Measurements from ENCODE around the gene CYP2J2. TPM values are rescaled to one million over a fixed set of nuclear protein-coding genes. Genes with fewer than 3 reads are reported as not detected.
A peak's percentile ranks its signal among the peaks of the same experiment; 100 is the strongest.

The CYP2J2 gene
- total and polyA plus RNA-seq, 8 donors: 1.9 to 3.5 (median 2.3) TPM

DNA sequence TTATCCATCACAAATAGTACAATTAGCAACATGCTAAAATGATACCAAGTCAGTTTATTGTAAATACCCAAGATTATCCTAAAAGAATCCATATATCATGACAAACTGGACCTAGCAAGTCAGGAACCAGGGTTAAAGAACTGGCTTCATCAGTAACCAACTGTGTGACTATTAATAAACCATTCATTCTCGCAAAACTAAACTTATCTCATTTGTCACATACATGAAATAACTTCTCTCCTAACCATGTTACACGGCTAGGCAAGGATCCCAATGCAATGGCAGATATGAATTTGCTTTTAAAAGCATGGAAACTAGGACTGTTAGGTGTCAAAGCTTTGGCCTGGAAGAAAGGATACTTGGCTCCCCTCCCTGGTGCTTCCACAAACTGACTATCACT is 29.4 kb downstream of the CYP2J2 start:
- intact Hi-C loops (cut with DNase I): no loop called here

DNA sequence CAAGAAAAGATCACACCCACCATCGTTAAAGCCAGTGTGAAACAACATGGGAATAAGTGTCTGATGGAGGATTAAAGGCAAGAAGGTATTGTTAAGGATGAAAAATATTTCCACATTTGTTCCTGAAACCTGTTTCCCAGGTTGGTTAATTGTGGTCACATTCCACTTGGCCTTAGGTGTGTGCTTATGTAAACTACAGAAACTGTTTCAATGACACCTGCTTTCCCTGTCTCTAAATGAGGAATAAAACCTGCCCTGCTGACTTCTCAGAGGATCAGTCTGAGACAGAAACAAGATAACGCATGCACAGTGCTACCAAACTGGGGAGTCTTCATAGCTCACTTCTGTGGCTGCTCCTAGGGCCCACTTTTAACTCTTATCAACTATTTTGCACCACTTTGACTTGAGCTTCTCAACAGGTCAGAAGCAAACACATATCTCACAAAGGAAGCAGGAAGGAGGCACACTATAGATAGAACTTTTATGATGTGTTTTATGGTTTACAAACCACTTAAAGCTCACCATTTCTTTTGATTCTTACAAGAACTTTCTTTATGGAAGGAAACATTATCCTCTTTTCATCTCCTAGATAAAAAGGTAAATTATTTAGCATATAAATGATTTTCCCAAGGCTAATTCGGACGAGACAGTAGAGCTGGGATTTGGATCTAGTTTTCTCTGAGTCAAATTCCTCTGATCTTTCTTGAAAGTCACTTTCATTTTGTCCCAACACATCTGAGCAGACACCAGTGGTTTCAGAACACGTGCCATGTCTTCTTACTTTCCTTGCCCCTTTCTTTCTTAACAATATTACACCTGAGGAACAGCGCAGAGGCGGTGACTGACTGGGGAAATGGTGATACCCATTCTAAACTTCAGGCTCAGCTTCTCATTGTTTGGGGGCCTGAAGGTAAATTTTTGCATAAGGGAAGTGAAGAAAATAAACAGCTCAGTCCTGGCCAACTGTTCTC is 33.4 kb downstream of the CYP2J2 start:
- peaks cover 0 to 11% of the 10 kb centered on the region in 2 donors for H3K9me3 ChIP-seq
- no peaks in the 10 kb centered on the region for H3K27me3 ChIP-seq
- peak overlapping the region; percentile 43 to 79 for H3K27ac ChIP-seq
- H3K36me3 ChIP-seq: no peaks in the 10 kb centered on the region
- peak in 1 of 4 donors; percentile 68 for DNase-seq
- no peaks in the 10 kb centered on the region for H3K4me1 ChIP-seq
- TF ChIP-seq, protein P1, sequence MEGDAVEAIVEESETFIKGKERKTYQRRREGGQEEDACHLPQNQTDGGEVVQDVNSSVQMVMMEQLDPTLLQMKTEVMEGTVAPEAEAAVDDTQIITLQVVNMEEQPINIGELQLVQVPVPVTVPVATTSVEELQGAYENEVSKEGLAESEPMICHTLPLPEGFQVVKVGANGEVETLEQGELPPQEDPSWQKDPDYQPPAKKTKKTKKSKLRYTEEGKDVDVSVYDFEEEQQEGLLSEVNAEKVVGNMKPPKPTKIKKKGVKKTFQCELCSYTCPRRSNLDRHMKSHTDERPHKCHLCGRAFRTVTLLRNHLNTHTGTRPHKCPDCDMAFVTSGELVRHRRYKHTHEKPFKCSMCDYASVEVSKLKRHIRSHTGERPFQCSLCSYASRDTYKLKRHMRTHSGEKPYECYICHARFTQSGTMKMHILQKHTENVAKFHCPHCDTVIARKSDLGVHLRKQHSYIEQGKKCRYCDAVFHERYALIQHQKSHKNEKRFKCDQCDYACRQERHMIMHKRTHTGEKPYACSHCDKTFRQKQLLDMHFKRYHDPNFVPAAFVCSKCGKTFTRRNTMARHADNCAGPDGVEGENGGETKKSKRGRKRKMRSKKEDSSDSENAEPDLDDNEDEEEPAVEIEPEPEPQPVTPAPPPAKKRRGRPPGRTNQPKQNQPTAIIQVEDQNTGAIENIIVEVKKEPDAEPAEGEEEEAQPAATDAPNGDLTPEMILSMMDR (IDR thresholded peaks at IDR 0.05): no peak
- ATAC-seq: peak; percentile 96
- H3K4me3 ChIP-seq: no peak overlapping the region
- intact Hi-C loops (cut with DNase I): no loop called here

More for the DNA sequence above, 29.4 kb downstream of the CYP2J2 start:
- no peaks in the 10 kb centered on the region for H3K9me3 ChIP-seq
- ATAC-seq: no peak
- TF ChIP-seq, protein P1 (IDR thresholded peaks at IDR 0.05): no peak
- no peaks in the 10 kb centered on the region for H3K27me3 ChIP-seq
- no peaks in the 10 kb centered on the region for H3K4me1 ChIP-seq
- H3K4me3 ChIP-seq: no peak overlapping the region
- DNase-seq: no peak
- H3K27ac ChIP-seq: no peak overlapping the region
- no peaks in the 10 kb centered on the region for H3K36me3 ChIP-seq

DNA sequence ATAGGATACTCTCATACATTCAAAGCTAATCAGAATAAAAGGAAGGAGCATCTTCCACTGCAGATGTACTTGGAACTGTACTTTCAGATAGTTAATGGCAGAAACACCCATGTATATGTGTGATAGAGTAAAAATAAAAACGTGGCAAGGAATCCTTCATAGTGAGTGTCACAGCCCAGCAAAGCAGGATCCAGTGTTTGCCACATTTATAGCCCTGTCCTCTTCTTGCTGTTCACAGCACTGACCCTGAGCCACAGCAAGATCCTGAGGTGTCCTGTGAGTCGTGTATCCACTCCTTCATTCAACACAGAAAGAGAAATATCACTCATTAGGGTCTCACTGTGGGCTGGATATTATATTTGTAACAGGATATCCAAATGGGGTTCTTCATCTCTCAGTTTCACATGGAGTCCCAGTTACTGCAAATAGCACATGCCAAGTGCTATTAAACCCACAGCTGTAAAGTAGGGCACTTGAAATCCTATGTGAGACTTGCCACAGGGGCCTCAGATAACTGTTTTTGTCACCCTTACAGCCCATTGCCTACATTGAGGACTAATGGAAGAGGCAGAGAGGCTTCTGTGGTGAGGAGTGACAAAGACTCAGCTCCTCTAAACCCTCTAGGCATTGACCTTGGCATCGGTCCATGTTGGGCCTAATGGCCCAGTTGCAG is 41.3 kb downstream of the CYP2J2 start:
- H3K9me3 ChIP-seq: peaks cover 0 to 11% of the 10 kb centered on the region in 2 donors
- intact Hi-C loops (cut with DNase I): no loop called here
- no peak overlapping the region for H3K27ac ChIP-seq
- no peaks in the 10 kb centered on the region for H3K27me3 ChIP-seq
- TF ChIP-seq, protein P1 (IDR thresholded peaks at IDR 0.05): no peak
- H3K4me3 ChIP-seq: no peak overlapping the region
- H3K36me3 ChIP-seq: no peaks in the 10 kb centered on the region
- no peak for ATAC-seq
- no peaks in the 10 kb centered on the region for H3K4me1 ChIP-seq
- no peak for DNase-seq

DNA sequence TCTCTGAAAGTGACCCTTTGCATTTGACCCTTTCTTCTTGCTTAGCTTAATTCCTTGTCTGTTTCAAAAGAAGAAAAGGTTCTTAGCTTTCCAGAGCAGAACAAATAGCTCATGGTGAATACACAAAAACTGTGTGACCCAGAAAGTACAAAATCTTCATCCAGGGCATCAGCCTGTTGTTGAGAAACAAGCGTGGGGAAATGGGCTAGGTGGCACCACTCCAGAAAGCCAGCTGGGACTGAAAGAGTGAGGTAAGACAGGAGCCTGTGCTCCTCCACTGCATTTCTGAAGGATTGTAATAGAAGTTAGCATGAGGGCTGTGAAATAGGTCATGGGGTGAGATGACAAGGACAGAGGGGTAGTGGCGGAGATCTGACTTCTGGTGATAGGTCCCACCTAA is 45.8 kb downstream of the CYP2J2 start:
- no peaks in the 10 kb centered on the region for H3K36me3 ChIP-seq
- intact Hi-C loops (cut with DNase I): no loop called here
- no peaks in the 10 kb centered on the region for H3K4me1 ChIP-seq
- no peak for DNase-seq
- ATAC-seq: no peak
- H3K27me3 ChIP-seq: no peaks in the 10 kb centered on the region
- H3K9me3 ChIP-seq: peaks cover 0 to 8% of the 10 kb centered on the region in 2 donors
- no peak overlapping the region for H3K27ac ChIP-seq
- TF ChIP-seq, protein P1 (IDR thresholded peaks at IDR 0.05): no peak
- no peak overlapping the region for H3K4me3 ChIP-seq

DNA sequence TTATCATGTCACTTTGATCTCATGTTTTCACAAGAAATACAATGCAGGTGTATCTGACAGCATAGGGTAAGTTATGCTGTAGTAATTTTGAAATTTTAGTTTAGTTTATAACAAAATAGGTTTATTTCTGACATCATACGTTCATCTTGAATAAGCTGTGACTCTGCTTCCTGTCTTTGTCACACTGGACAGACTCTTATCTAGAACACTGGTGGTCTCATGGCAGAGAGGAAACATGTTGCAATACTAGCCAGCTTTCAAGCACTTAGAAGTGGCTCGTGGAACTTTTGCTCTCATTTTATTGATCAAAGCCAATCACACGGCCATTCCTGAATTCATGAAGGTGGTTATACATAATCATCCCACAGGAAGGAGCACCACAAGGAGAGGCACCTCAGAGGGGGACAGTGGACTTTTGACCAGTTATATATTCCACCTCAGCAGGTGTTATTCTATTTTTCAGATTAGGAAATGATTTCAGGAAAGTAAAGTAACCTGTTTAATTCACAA is 46.5 kb downstream of the CYP2J2 start:
- Histone ChIP-seq H3K4me3 (no peak overlapping the region), H3K4me1 (no peaks in the 10 kb centered on the region), H3K36me3 (no peaks in the 10 kb centered on the region), H3K27ac (no peak overlapping the region), H3K27me3 (no peaks in the 10 kb centered on the region), H3K9me3 (peaks cover 0 to 8% of the 10 kb centered on the region in 2 donors)
- DNase-seq: no peak
- intact Hi-C loops (cut with DNase I): loop anchor here in 1 of 2 donors (5.0 kb wide), 1 partner anchor 67 kb away; no protein-coding TSS in a partner anchor
- TF ChIP-seq, protein P1 (IDR thresholded peaks at IDR 0.05): no peak
- no peak for ATAC-seq

Data from left lung (tissue), 10 donors.